ENCODE results near the gene ZNF438.

The ZNF438 gene

DNA sequence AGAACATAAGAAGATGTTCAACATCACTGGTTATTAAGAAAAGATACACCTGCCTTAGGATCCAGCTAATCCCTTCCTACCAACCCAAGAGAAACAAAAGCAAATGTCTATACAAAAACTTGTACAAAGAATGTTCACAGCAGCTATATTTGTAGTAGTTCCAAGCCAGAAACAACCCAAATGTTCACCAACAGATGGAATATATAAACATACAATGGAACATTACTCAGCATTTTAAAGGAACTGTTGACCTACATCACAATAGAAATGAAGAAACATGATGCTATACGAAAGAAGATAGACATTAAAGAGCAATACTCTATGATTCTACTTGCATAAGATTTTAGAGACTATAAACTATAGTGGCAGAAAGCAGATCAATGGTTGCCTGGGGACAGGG, 149.4 kb downstream of the ZNF438 start:
- H3K4me1 Mint-ChIP-seq = no peaks in the 10 kb centered on the region
- no peaks in the 10 kb centered on the region for H3K36me3 Mint-ChIP-seq
- no peak overlapping the region for H3K27ac Mint-ChIP-seq
- no peak overlapping the region for H3K4me3 Mint-ChIP-seq
- no peaks in the 10 kb centered on the region for H3K27me3 Mint-ChIP-seq
- no peaks in the 10 kb centered on the region for H3K9me3 Mint-ChIP-seq

GRCh38 chr10:30878920-30879319, 152.7 kb downstream of the ZNF438 start:
- H3K27me3 Mint-ChIP-seq = no peaks in the 10 kb centered on the region
- H3K36me3 Mint-ChIP-seq = peaks cover 4% of the 10 kb centered on the region
- H3K4me1 Mint-ChIP-seq = no peaks in the 10 kb centered on the region
- no peak overlapping the region for H3K4me3 Mint-ChIP-seq
- H3K9me3 Mint-ChIP-seq = no peaks in the 10 kb centered on the region
- H3K27ac Mint-ChIP-seq = no peak overlapping the region

GRCh38 chr10:30877111-30877510, 154.6 kb downstream of the ZNF438 start:
- Mint-ChIP-seq H3K36me3 (peaks cover 4% of the 10 kb centered on the region), H3K27me3 (no peaks in the 10 kb centered on the region), H3K4me3 (no peak overlapping the region), H3K9me3 (no peaks in the 10 kb centered on the region), H3K27ac (no peak overlapping the region), H3K4me1 (no peaks in the 10 kb centered on the region)

DNA sequence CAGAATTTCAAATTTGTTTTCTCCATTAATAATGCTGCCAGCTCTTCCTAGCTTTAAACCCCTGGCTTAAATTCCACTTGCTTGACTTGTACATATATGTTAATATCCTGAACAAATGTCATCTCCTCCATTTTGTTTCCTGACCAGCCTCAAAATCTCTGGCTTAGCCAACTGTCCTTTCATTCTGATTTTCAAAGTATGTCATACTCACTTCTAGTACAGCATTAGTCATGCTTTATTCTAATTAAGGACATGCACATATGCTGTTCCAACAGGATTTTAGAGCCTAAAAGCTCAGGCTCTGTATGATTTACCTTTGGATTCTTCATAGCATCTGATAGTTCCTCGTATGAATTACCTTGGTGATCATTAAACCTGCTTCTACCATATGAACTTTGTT, 158.3 kb downstream of the ZNF438 start:
- no peaks in the 10 kb centered on the region for H3K4me1 Mint-ChIP-seq
- H3K9me3 Mint-ChIP-seq = no peaks in the 10 kb centered on the region
- H3K27ac Mint-ChIP-seq = no peak overlapping the region
- peaks cover 8% of the 10 kb centered on the region for H3K36me3 Mint-ChIP-seq
- H3K4me3 Mint-ChIP-seq = no peak overlapping the region
- no peaks in the 10 kb centered on the region for H3K27me3 Mint-ChIP-seq

- H3K4me3 Mint-ChIP-seq = no peak overlapping the region
- H3K36me3 Mint-ChIP-seq = peaks cover 8% of the 10 kb centered on the region
- no peaks in the 10 kb centered on the region for H3K4me1 Mint-ChIP-seq
- H3K27ac Mint-ChIP-seq = no peak overlapping the region
- H3K27me3 Mint-ChIP-seq = no peaks in the 10 kb centered on the region
- no peaks in the 10 kb centered on the region for H3K9me3 Mint-ChIP-seq
These were observed 160.8 kb downstream of the ZNF438 start for GRCh38 chr10:30870896-30871295.

GRCh38 chr10:30869566-30869965, 162.1 kb downstream of the ZNF438 start:
- Mint-ChIP-seq H3K27ac (no peak overlapping the region), H3K36me3 (peaks cover 6% of the 10 kb centered on the region), H3K9me3 (no peaks in the 10 kb centered on the region)

GRCh38 chr10:30868611-30869010, 163.1 kb downstream of the ZNF438 start:
- H3K27ac Mint-ChIP-seq = no peak overlapping the region
- H3K36me3 Mint-ChIP-seq = peaks cover 6% of the 10 kb centered on the region
- no peaks in the 10 kb centered on the region for H3K27me3 Mint-ChIP-seq
- no peaks in the 10 kb centered on the region for H3K9me3 Mint-ChIP-seq
- H3K4me3 Mint-ChIP-seq = no peak overlapping the region
- H3K4me1 Mint-ChIP-seq = no peaks in the 10 kb centered on the region

More at GRCh38 chr10:30869566-30869965, 162.1 kb downstream of the ZNF438 start:
- Mint-ChIP-seq H3K4me3 (no peak overlapping the region), H3K4me1 (no peaks in the 10 kb centered on the region), H3K27me3 (no peaks in the 10 kb centered on the region)

GRCh38 chr10:30866896-30867295, 164.8 kb downstream of the ZNF438 start:
- Mint-ChIP-seq H3K4me1 (no peaks in the 10 kb centered on the region), H3K27ac (no peak overlapping the region), H3K36me3 (peaks cover 6% of the 10 kb centered on the region), H3K27me3 (no peaks in the 10 kb centered on the region), H3K4me3 (no peak overlapping the region), H3K9me3 (no peaks in the 10 kb centered on the region)

GRCh38 chr10:30865141-30865926, 166.3 kb downstream of the ZNF438 start:
- H3K9me3 Mint-ChIP-seq = no peaks in the 10 kb centered on the region

DNA sequence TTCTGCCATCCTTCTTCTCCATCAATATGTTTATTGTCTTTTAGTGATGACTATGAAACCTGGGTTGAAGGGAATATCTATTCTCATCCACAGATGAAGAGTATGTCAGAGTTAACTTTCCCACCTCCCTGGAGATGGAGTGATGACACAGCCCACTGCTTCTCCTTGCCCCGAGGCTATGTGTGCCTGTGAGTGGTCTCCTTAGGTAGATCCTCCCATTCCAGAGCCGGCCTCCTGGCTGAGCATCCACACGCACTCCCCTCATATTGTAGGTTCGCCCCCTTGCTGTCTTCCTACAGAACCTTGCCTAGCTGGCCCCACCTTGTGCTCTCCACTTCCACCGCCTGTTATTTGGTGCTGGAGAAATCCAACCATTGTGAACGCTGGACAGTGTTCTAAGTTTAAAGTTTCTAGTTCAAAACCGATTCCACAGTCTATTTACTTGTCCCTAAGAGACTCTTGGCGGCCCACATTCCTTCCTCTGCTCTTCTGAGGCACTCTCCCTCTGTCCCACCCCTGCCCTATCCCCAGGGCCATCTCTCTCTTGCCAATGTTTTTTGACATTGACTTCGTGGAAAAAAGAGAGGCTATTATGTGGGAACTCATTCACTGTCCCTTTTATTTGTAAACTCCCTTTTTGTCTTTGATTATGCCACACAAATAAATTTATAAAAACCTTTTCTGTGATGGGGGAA, 168.0 kb downstream of the ZNF438 start:
- Mint-ChIP-seq H3K4me1 (no peaks in the 10 kb centered on the region), H3K27me3 (no peaks in the 10 kb centered on the region), H3K4me3 (no peak overlapping the region), H3K36me3 (peaks cover 2% of the 10 kb centered on the region), H3K27ac (no peak overlapping the region), H3K9me3 (no peaks in the 10 kb centered on the region)

More at GRCh38 chr10:30865141-30865926, 166.3 kb downstream of the ZNF438 start:
- Mint-ChIP-seq H3K27ac (no peak overlapping the region), H3K27me3 (no peaks in the 10 kb centered on the region), H3K36me3 (peaks cover 4% of the 10 kb centered on the region), H3K4me3 (no peak overlapping the region), H3K4me1 (no peaks in the 10 kb centered on the region)

DNA sequence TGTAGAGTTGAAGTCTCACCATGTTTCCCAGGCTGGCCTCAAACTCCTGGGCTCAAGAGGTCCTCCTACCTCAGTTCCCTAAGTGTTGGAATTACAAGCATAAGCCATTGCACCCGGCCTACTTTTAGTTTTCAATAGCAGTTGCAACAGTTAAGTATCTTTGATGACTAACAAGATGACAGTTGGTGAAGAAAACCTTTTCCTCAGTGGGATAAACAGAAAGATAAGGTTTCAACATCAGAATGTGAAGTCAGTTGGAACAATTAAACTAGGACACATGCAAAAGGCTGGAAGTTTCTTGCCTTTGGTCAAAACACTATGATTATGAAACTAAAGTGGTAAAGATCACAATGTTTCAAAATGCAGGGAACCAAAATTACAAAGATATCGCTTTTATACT, 169.2 kb downstream of the ZNF438 start:
- Mint-ChIP-seq H3K36me3 (peaks cover 2% of the 10 kb centered on the region), H3K27me3 (no peaks in the 10 kb centered on the region), H3K4me3 (no peak overlapping the region), H3K9me3 (no peaks in the 10 kb centered on the region), H3K27ac (no peak overlapping the region), H3K4me1 (no peaks in the 10 kb centered on the region)

DNA sequence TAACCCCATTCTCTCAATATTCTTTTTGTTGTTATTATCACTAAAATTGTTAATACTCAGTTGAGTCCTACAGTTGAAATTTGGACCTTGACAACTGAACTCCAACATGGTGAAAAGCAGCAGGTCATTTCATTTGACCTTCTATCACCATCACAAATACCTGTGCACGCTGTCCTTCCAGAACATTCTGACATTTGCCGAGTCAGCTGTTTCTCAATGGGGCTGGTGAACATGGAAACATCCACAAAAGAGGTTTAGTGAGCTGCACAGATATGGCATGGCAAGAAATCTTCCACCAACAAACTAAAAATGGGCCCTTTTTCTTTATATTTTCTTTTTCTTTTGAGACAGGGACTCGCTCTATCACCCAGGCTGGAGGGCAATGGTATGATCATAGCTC, 169.7 kb downstream of the ZNF438 start:
- Mint-ChIP-seq H3K36me3 (peaks cover 2% of the 10 kb centered on the region), H3K27me3 (no peaks in the 10 kb centered on the region), H3K9me3 (no peaks in the 10 kb centered on the region), H3K27ac (no peak overlapping the region), H3K4me3 (no peak overlapping the region), H3K4me1 (no peaks in the 10 kb centered on the region)

DNA sequence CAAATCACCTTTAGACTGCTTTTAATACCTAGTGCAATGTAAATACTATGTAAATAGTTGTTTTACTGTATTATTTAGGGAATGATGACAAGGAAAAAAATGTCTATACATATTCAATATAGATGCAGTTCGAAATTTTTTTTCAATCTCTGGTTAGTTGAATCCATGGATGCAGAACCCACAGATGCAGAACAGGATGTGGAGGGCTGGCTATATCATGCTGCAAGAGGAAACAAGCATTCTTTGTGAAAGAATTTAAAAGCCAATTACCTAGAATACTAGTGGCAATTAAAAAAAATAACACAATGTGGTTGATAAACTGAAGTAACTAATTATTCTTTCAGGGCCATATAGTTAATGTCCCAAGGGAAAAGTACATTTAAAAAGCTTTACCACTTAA, 170.4 kb downstream of the ZNF438 start:
- Mint-ChIP-seq H3K4me3 (no peak overlapping the region), H3K9me3 (no peaks in the 10 kb centered on the region), H3K27ac (no peak overlapping the region), H3K27me3 (no peaks in the 10 kb centered on the region), H3K36me3 (peaks cover 2% of the 10 kb centered on the region), H3K4me1 (no peaks in the 10 kb centered on the region)

- Mint-ChIP-seq H3K27ac (no peak overlapping the region), H3K4me3 (no peak overlapping the region), H3K27me3 (no peaks in the 10 kb centered on the region), H3K36me3 (no peaks in the 10 kb centered on the region), H3K4me1 (no peaks in the 10 kb centered on the region), H3K9me3 (no peaks in the 10 kb centered on the region)
These were observed 173.2 kb downstream of the ZNF438 start for GRCh38 chr10:30858499-30858898.

GRCh38 chr10:30857803-30858202, 173.9 kb downstream of the ZNF438 start:
- H3K4me1 Mint-ChIP-seq = no peaks in the 10 kb centered on the region
- no peaks in the 10 kb centered on the region for H3K9me3 Mint-ChIP-seq
- no peaks in the 10 kb centered on the region for H3K27me3 Mint-ChIP-seq
- H3K27ac Mint-ChIP-seq = no peak overlapping the region
- no peak overlapping the region for H3K4me3 Mint-ChIP-seq
- H3K36me3 Mint-ChIP-seq = no peaks in the 10 kb centered on the region

GRCh38 chr10:30855131-30855530, 176.5 kb downstream of the ZNF438 start:
- no peak overlapping the region for H3K27ac Mint-ChIP-seq
- H3K27me3 Mint-ChIP-seq = no peaks in the 10 kb centered on the region
- H3K36me3 Mint-ChIP-seq = no peaks in the 10 kb centered on the region
- H3K9me3 Mint-ChIP-seq = no peaks in the 10 kb centered on the region
- H3K4me3 Mint-ChIP-seq = no peak overlapping the region
- no peaks in the 10 kb centered on the region for H3K4me1 Mint-ChIP-seq
